DOHH2 (cell line): Measurements from ENCODE around the gene DGKD.

Experiments used
- EZH2phosphoT487 ChIP-seq: fragments of 200-600 bp; sonication (generic); IDR thresholded peaks from 2 replicates; pipeline ENCODE4 v1.6.1; 2017; ENCODE audit warnings: borderline replicate concordance, mild to moderate bottlenecking, antibody characterized with exemption, low read length, moderate library complexity, mixed read lengths
- TF ChIP-seq, protein P1 (sequence below): fragments of 200-600 bp; sonication (generic); IDR thresholded peaks from one replicate; pipeline ENCODE4 v1.5.1; 2014; ENCODE audit warnings: antibody characterized with exemption, mild to moderate bottlenecking, low read depth, low read length; ENCODE audit not compliant: poor library complexity, severe bottlenecking

DNA sequence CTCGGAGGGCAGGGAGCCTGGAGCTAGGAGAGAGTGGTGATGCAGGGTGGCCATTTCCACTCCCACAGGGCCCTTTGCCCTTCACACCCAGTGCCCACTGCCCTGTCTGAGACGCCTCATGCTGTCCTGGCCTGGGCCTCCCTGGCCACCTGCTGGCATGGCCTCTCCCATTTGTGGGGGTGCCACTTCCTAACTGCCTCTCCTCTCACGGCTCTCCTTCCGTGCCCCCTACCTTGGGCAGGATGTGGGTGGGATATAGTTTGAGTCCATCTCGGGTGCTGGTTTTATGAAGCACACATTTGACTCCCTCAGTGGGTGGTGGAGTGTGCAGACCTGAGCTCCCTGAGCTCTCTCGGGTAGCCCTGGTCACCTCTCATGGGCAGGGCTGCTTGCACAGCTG lies 46.0 kb downstream of the DGKD start:
- TF ChIP-seq, protein P1, sequence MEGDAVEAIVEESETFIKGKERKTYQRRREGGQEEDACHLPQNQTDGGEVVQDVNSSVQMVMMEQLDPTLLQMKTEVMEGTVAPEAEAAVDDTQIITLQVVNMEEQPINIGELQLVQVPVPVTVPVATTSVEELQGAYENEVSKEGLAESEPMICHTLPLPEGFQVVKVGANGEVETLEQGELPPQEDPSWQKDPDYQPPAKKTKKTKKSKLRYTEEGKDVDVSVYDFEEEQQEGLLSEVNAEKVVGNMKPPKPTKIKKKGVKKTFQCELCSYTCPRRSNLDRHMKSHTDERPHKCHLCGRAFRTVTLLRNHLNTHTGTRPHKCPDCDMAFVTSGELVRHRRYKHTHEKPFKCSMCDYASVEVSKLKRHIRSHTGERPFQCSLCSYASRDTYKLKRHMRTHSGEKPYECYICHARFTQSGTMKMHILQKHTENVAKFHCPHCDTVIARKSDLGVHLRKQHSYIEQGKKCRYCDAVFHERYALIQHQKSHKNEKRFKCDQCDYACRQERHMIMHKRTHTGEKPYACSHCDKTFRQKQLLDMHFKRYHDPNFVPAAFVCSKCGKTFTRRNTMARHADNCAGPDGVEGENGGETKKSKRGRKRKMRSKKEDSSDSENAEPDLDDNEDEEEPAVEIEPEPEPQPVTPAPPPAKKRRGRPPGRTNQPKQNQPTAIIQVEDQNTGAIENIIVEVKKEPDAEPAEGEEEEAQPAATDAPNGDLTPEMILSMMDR: no peak
- TF ChIP-seq EZH2phosphoT487: no peak
